Stomach (tissue), 9 donors: ENCODE data around the gene PEMT. TPM values are rescaled to one million over a fixed set of nuclear protein-coding genes. Genes with fewer than 3 reads are reported as not detected.

Experiments
- DNase-seq, 2 donors: peaks; one replicate each; pipeline versions ENCODE4 v3.0.0 to v3.0.0-alpha.2; 2013 to 2019
- H3K27ac ChIP-seq, 5 donors: fragments of 200-600 bp in 4 of 5; sonication (generic) in 4 of 5; one replicate each; pipeline ENCODE4 v1.5.1; 2013 to 2019; ENCODE audit warnings: mild to moderate bottlenecking in 1 of 5, moderate library complexity in 1 of 5
- H3K27me3 ChIP-seq, 3 donors: fragments of 200-600 bp; sonication (generic); one replicate each; pipeline ENCODE4 v1.5.1; 2017 to 2019; ENCODE audit warnings: mixed run types in 1 of 3
- H3K36me3 ChIP-seq, 4 donors: fragments of 200-600 bp; sonication (generic); 1 replicate in 3 of 4; 2 replicates in 1 of 4; pipeline ENCODE4 v1.5.1; 2016 to 2019
- H3K4me1 ChIP-seq, 4 donors: fragments of 200-600 bp; sonication (generic); one replicate each; pipeline ENCODE4 v1.5.1; 2016 to 2019
- H3K4me3 ChIP-seq, 4 donors: fragments of 200-600 bp; sonication (generic) in 3 of 4; one replicate each; pipeline ENCODE4 v1.5.1; 2016 to 2019; ENCODE audit warnings: mild to moderate bottlenecking in 1 of 4
- H3K9me3 ChIP-seq, 4 donors: fragments of 200-600 bp; sonication (generic); one replicate each; pipeline ENCODE4 v1.5.1; 2016 to 2019
- CTCF ChIP-seq, 7 experiments: fragments of 450-650 bp in 4 of 7; fragments of 200-600 bp in 3 of 7; sonication (generic) in 3 of 7; IDR thresholded peaks; one replicate each; pipeline ENCODE4 v1.5.1; 2016 to 2019; ENCODE audit warnings: antibody characterized with exemption in 7 of 7, control low read depth in 2 of 7, mild to moderate bottlenecking in 1 of 7
- EP300 ChIP-seq: sonication (generic); formaldehyde crosslinking; IDR thresholded peaks from one replicate; pipeline ENCODE4 v1.6.1; 2017; ENCODE audit warnings: antibody characterized with exemption
- POLR2A ChIP-seq, 4 donors: fragments of 450-650 bp; IDR thresholded peaks; one replicate each; pipeline ENCODE4 v1.6.1; 2016; ENCODE audit warnings: antibody characterized with exemption in 4 of 4, control low read depth in 2 of 4, mild to moderate bottlenecking in 1 of 4, moderate library complexity in 1 of 4
- POLR2AphosphoS5 ChIP-seq, 3 donors: sonication (generic); formaldehyde crosslinking; IDR thresholded peaks; one replicate each; pipeline ENCODE4 v1.6.1; 2016; ENCODE audit warnings: antibody characterized with exemption in 3 of 3
- WGBS, 5 donors: extraction: QIAGEN DNeasy Blood & Tissue Kit in 3 of 5; methylation state at CpG; one replicate each; pipeline versions ENCODE4 v1.1.5 to v1.1.7; 2013 to 2018; 5-methylcytosine and 5-hydroxymethylcytosine counted together
- intact Hi-C: fragments of 100-400 bp; cut with DNase I; formaldehyde crosslinking; loops from one replicate; pipeline ENCODE4 v1.15.1; 2023; ENCODE audit warnings: low total_unique reads
- polyA plus RNA-seq, 3 donors: library from polyadenylated mRNA; stranded (reverse); fragments of 200-250 nt; gene quantifications; one replicate each; pipeline ENCODE4 v1.2.3, GENCODE V29; 2013
- total RNA-seq, 5 donors: library from RNA; depleted of rRNA; stranded (reverse); fragments of >200 nt; gene quantifications; one replicate each; pipeline versions ENCODE4 v1.1.0 to v1.2.3, GENCODE V29; 2014 to 2016
- donor health status: healthy with polysubstance abuse.
- donor health status: Bipolar disorder and iron deficiency.
- donor health status: healthy.

PEMT gene
- total and polyA plus RNA-seq, 8 donors, result 7.0 to 44.6 (median 27.0) TPM

DNA sequence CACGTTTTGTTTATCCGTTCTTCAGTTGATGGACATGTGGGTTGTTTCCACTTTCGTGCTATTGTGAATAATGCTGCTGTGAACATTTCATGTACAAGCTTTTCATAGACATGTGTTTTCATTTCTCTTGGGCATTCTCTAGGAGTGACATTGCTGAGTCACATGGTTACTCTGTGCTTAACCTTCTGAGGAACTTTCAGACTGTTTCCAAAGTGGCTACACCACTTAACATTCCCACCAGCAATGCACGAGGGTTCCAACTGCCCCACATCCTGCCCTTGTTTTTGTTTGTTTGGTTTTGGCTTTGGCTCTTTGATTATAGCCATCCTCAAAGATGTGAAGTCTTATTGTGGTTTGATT is 14.2 kb upstream of the PEMT start:
- Histone ChIP-seq H3K4me3 (no peak overlapping the region), H3K9me3 (no peaks in the 10 kb centered on the region), H3K27ac (no peak overlapping the region), H3K4me1 (peaks cover 0 to 3% (median 0%) of the 10 kb centered on the region in 4 donors), H3K27me3 (no peaks in the 10 kb centered on the region), H3K36me3 (no peaks in the 10 kb centered on the region)
- TF ChIP-seq CTCF (IDR thresholded peaks at IDR 0.05) (no peak), POLR2A (IDR thresholded peaks at IDR 0.05) (no peak), EP300 (no peak), POLR2AphosphoS5 (IDR thresholded peaks at IDR 0.05) (no peak)
- intact Hi-C loops, result no loop called here
- DNase-seq, result no peak
- 48 to 56% (median 53%) methylated on average over 4 of the region's 4 CpGs for WGBS, 5 donors

- no peak for DNase-seq
- no peaks in the 10 kb centered on the region for H3K36me3 ChIP-seq
- H3K27ac ChIP-seq, result no peak overlapping the region
- H3K9me3 ChIP-seq, result no peaks in the 10 kb centered on the region
- H3K27me3 ChIP-seq, result no peaks in the 10 kb centered on the region
- H3K4me3 ChIP-seq, result no peak overlapping the region
- H3K4me1 ChIP-seq, result peaks cover 0 to 3% (median 0%) of the 10 kb centered on the region in 4 donors
- no peak for TF ChIP-seq CTCF (IDR thresholded peaks at IDR 0.05)
- no peak for TF ChIP-seq POLR2AphosphoS5 (IDR thresholded peaks at IDR 0.05)
- TF ChIP-seq EP300, result no peak
- TF ChIP-seq POLR2A (IDR thresholded peaks at IDR 0.05), result no peak
- intact Hi-C loops, result no loop called here
- WGBS, 5 donors, result 82 to 89% (median 85%) methylated on average over 14 of the region's 14 CpGs
Measured at GRCh38 chr17:17605083-17605728, 13.7 kb upstream of the PEMT start.

GRCh38 chr17:17603895-17604225 is 12.4 kb upstream of the PEMT start:
- intact Hi-C loops, result no loop called here
- DNase-seq, result no peak
- H3K36me3 ChIP-seq, result no peaks in the 10 kb centered on the region
- no peaks in the 10 kb centered on the region for H3K27me3 ChIP-seq
- no peak overlapping the region for H3K4me3 ChIP-seq
- 86 to 100% (median 95%) methylated on average over 1 of the region's 1 CpG for whole genome bisulfite sequencing, 5 donors
- H3K27ac ChIP-seq, result no peak overlapping the region
- H3K4me1 ChIP-seq, result peaks cover 0 to 3% (median 0%) of the 10 kb centered on the region in 4 donors
- no peaks in the 10 kb centered on the region for H3K9me3 ChIP-seq
- no peak for TF ChIP-seq CTCF (IDR thresholded peaks at IDR 0.05)
- TF ChIP-seq POLR2A (IDR thresholded peaks at IDR 0.05), result no peak

DNA sequence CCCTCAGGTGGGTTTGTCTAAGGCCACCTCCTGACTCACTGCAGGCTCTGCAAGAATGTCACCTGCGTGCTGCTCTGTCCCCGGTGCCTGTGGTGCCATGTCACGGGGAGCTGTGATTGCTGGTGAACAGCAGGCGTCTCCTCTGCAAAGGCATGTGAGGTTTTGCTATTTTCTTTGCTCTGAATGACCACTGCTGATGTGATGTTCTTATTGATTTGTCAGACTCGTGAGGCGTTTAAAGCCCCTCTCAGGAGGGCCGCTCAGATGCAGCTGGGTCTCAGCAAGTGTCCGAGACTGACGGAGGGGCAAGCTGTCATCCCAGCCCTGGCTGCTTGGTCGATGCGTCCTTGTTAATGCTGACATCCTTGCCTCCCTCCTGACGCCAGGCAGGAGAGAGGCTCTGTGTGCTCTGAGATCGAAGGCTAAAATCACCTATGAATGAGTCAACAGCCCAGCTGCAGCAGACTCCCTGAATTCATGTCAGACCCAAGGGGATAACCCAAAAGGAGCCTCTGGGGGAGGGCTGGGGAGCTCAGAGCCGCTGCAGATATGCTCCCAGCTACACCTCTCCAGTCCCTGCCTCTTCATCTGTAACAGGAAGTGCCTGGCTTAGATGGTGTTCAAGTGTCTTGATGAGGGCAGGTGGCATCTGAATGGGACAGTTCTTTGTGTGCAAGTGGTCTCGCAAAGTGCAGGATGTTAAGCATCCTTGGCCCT is 11.8 kb upstream of the PEMT start:
- TF ChIP-seq POLR2A (IDR thresholded peaks at IDR 0.05) (no peak), EP300 (no peak), CTCF (IDR thresholded peaks at IDR 0.05) (no peak), POLR2AphosphoS5 (IDR thresholded peaks at IDR 0.05) (no peak)
- DNase-seq, result no peak
- Histone ChIP-seq H3K4me3 (no peak overlapping the region), H3K27ac (no peak overlapping the region), H3K9me3 (no peaks in the 10 kb centered on the region), H3K27me3 (no peaks in the 10 kb centered on the region), H3K4me1 (peaks cover 0 to 3% (median 0%) of the 10 kb centered on the region in 4 donors), H3K36me3 (no peaks in the 10 kb centered on the region)
- intact Hi-C loops, result no loop called here
- 78 to 84% (median 80%) methylated on average over 10 to 15 of the region's 15 CpGs for WGBS, 5 donors
